Adrenal gland (tissue), 5 donors: ENCODE results near the gene CCNE1.

ENCODE experiments used
- CTCF ChIP-seq, 6 experiments: fragments of 450-650 bp in 4 of 6; fragments of 200-600 bp in 2 of 6; sonication (generic) in 1 of 6; IDR thresholded peaks; 1 replicate in 5 of 6; 2 replicates in 1 of 6; pipeline versions ENCODE4 v1.5.1 to v1.8.0; 2016 to 2021; ENCODE audit warnings: antibody characterized with exemption in 6 of 6, mild to moderate bottlenecking in 2 of 6, moderate library complexity in 1 of 6
- POLR2A ChIP-seq, 2 donors: fragments of 450-650 bp; IDR thresholded peaks; one replicate each; pipeline ENCODE4 v1.6.1; 2017; ENCODE audit warnings: antibody characterized with exemption in 2 of 2, mild to moderate bottlenecking in 2 of 2, moderate library complexity in 1 of 2
- donor health status: DM: no; HTN: no; CAD: no.

GRCh38 chr19:29842471-29843179, 30.8 kb downstream of the CCNE1 start:
- TF ChIP-seq CTCF (IDR thresholded peaks at IDR 0.05) (no peak), POLR2A (IDR thresholded peaks at IDR 0.05) (no peak)
